ENCODE data around the gene LHX2. TPM values are rescaled to one million over a fixed set of nuclear protein-coding genes. Genes with fewer than 3 reads are reported as not detected.

The LHX2 gene
- total RNA-seq, 2 donors from 2014 or later: not detected

GRCh38 chr9:124006448-124007361, 4.9 kb upstream of the LHX2 start:
- Histone ChIP-seq H3K4me3 (no peak overlapping the region), H3K9me3 (no peaks in the 10 kb centered on the region), H3K36me3 (replicated peaks in 1 of 2; ENCODE audit: insufficient read depth in 1 of 2, low read depth in 2 of 2) (no peaks in the 10 kb centered on the region), H3K27ac (no peak overlapping the region), H3K4me1 (peaks cover 23% of the 10 kb centered on the region), H3K27me3 (peaks cover 0 to 46% of the 10 kb centered on the region in 2 donors)
- no peak for ATAC-seq
- no peak for TF ChIP-seq CTCF (IDR thresholded peaks at IDR 0.05)
- no peak for TF ChIP-seq POLR2A (IDR thresholded peaks at IDR 0.05)
- 5 to 6% methylated on average over 13 of the region's 13 CpGs for WGBS, 2 donors
- intact Hi-C loops (cut with DNase I): no loop called here
- no peak for DNase-seq

- Histone ChIP-seq H3K36me3 (replicated peaks in 1 of 2; ENCODE audit: insufficient read depth in 1 of 2, low read depth in 2 of 2) (no peaks in the 10 kb centered on the region), H3K9me3 (no peaks in the 10 kb centered on the region), H3K4me1 (peaks cover 34% of the 10 kb centered on the region), H3K27me3 (peaks cover 0 to 57% of the 10 kb centered on the region in 2 donors), H3K27ac (no peak overlapping the region), H3K4me3 (no peak overlapping the region)
- no peak for ATAC-seq
- TF ChIP-seq POLR2A (IDR thresholded peaks at IDR 0.05) (no peak), CTCF (IDR thresholded peaks at IDR 0.05) (no peak)
- WGBS, 2 donors: 5 to 8% methylated on average over 25 of the region's 25 CpGs
- intact Hi-C loops (cut with DNase I): no loop called here
- no peak for DNase-seq
Measured at GRCh38 chr9:124007565-124008302, 3.8 kb upstream of the LHX2 start.

- Histone ChIP-seq H3K36me3 (replicated peaks in 1 of 2; ENCODE audit: insufficient read depth in 1 of 2, low read depth in 2 of 2) (no peaks in the 10 kb centered on the region), H3K4me3 (no peak overlapping the region), H3K27me3 (peaks cover 0 to 60% of the 10 kb centered on the region in 2 donors), H3K4me1 (peaks cover 37% of the 10 kb centered on the region), H3K27ac (no peak overlapping the region), H3K9me3 (no peaks in the 10 kb centered on the region)
- ATAC-seq (no peak), DNase-seq (no peak)
- intact Hi-C loops (cut with DNase I): no loop called here
- 2 to 3% methylated on average over 3 to 37 of the region's 38 CpGs for WGBS, 2 donors
- TF ChIP-seq POLR2A (IDR thresholded peaks at IDR 0.05) (no peak), CTCF (IDR thresholded peaks at IDR 0.05) (no peak)
Measured at GRCh38 chr9:124008303-124008693, 3.3 kb upstream of the LHX2 start.

GRCh38 chr9:124008694-124009530, 2.7 kb upstream of the LHX2 start:
- Histone ChIP-seq H3K36me3 (replicated peaks in 1 of 2; ENCODE audit: insufficient read depth in 1 of 2, low read depth in 2 of 2) (no peaks in the 10 kb centered on the region), H3K27ac (no peak overlapping the region), H3K27me3 (peaks cover 0 to 67% of the 10 kb centered on the region in 2 donors), H3K9me3 (no peaks in the 10 kb centered on the region), H3K4me1 (peaks cover 37% of the 10 kb centered on the region), H3K4me3 (no peak overlapping the region)
- DNase-seq: no peak
- 3 to 4% methylated on average over 10 to 65 of the region's 65 CpGs for WGBS, 2 donors
- TF ChIP-seq POLR2A (IDR thresholded peaks at IDR 0.05): no peak
- TF ChIP-seq CTCF (IDR thresholded peaks at IDR 0.05): no peak
- intact Hi-C loops (cut with DNase I): no loop called here
- no peak for ATAC-seq
